GM10847 (cell line): ENCODE data around the gene EIF2B4.

ENCODE experiments used
- POLR2A ChIP-seq: IDR thresholded peaks from 2 replicates; pipeline ENCODE4 v1.6.1; 2011; ENCODE audit not compliant: insufficient read length; ENCODE audit errors: extremely low read depth

EIF2B4 gene

GRCh38 chr2:27322766-27323595 lies 47.2 kb downstream of the EIF2B4 start, which contains the start of gene MPV17:
Gene MPV17, minus strand, starts transcription at chr2:27323097. Its CDS starts 580 bp downstream, at chr2:27322517.
- TF ChIP-seq POLR2A = peak; percentile 81

DNA sequence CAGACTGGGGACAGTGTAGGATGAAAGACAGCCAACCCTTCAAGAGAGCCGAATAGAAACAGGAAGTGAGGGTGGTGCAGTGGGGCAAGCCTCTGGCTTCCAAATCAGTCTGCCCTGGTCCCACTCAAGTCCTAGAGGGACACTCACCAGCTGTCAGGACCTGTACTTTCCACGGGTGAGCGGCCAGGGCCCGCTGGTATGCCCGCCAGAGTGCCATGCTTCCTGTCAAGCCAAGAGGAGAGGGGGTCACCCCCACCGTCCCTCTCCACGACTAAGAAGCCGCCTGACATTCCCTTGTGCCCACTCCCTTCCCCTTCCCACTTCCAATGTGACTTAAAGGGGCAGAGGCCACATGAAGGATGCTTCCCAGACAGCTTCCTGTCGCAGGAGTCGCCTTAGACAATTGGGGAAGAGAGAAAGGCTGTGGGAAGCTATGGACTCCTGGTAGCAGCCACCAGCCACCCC lies 47.8 kb downstream of the EIF2B4 start:
- TF ChIP-seq POLR2A = no peak

DNA sequence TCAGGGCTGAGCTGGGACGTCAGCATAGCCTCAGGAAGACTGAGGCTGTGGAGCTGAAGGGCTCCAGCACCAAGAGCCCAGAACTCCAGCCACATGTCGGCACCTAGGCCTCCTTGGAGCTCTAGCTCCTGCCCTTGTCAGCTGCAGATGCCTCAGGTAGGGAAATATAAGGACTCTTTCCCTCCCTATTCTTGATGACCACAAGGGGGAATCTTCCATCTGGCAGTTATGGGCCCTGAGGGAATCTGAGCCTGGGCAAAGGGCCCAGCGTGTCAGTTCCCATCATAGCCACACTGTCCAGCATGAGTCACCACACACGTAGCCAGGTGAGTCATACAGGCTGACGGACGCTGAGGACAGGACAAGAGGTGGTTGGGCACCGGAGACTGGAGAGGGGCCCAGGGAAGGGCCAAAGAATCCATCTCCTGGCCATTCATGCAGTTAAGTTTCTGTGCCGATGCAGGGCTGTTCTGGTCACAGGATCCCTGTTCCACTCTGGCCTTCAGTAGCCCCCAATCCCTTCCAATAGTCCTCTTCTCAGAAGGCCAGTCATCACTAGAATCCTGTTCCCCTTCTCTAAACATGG lies 49.1 kb downstream of the EIF2B4 start:
- TF ChIP-seq POLR2A = no peak

DNA sequence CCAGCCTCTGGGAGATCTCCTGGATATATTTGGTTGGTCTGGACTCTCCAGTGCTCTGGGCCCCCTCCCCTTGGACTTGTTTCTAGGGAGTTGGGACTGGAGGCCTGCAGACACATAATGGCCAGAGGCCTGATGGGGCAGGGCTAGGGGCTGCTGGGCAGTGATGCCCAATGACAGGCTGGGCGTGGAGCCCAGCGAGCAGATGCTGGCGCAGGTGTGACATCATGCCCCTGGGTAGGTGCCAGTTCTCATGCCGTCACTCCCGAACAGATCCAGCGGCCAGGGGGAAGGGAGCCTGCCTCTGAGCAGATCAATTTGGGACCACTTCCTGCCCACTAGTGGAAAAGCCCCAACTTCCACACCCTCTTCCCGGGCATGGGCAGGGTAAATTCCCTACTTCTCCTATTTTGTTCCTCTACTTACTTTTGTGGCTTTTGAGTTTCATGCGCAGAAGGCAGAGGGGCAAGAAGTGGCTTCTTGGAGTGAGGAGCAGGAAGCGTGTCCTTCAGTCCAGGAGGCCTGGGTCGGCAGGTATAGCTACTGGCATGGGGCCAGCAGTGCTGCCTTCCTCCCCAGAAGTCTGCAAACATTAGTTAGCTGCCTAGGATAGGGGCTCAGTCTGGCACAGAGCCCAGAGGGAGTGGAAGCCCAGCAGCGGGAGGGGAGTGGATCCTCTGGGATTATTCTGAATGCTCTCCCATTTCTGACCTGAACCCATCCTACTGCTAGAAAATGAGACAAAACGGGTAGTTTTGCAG lies 53.3 kb downstream of the EIF2B4 start:
- no peak for TF ChIP-seq POLR2A

DNA sequence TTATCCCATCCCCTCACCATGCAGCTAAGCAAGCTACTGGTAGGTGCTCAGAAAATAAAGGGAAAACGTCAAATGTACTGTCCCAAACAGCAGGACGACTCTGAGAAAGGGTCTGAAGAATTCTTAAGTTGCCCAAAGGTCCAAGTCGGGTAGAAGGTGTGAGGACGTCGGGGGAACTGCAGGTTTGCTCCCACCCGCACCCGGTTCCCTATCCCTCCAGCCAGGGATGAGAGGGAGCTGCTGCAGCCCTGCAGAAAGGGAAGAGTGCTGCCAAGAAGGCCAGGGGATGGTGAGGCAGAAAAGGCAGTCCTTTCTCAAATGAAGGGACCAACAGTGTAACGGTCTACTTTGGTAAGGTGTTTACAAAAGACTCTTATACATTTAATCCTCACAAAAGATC lies 55.0 kb downstream of the EIF2B4 start:
- TF ChIP-seq POLR2A = no peak

DNA sequence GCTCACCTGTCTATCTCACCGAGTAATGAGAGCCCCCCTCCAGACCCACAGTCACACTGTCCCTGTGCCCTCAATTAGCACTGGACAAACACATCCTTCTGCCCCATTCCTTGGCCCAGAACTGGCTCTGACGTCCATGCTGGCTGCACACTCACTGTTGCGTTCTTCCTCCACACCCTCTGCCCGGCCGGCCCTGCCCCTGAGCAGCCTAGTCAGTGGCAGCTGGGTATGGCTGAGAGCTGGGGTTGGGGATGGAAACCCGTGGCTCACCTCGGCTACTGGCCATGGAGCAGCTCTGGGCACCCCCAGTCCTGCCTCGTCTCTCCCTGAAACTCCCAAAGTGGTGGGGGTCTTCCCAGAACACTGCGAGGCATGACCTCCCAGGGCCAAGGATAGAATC lies 55.4 kb downstream of the EIF2B4 start:
- TF ChIP-seq POLR2A = no peak
